GM12878 (cell line): ENCODE results near the gene FGR. TPM values are rescaled to one million over a fixed set of nuclear protein-coding genes. Genes with fewer than 3 reads are reported as not detected.

ENCODE experiments used
- ATAC-seq: fragments of 200-7000 bp; cut with Tn5 transposase; 3 replicates; pipeline ENCODE4 v1.9.1; 2020; ENCODE audit warnings: mild to moderate bottlenecking, moderate library complexity
- BruUV-seq: library from RNA; stranded (reverse); fragments of 400-500 nt; replicated peaks from 2 replicates; lab custom pipeline; 2021; lab: Mats Ljungman, UMichigan
- CTCF ChIA-PET: fragments of 300-600 bp; sonication (Branson Sonifier 250); formaldehyde crosslinking; extraction: SDS; loops from one replicate; lab custom pipeline; 2021; ENCODE audit warnings: inconsistent platforms; lab: Yijun Ruan, JAX
- POLR2A ChIA-PET: fragments of 350-600 bp; formaldehyde crosslinking; extraction: SDS; loops from one replicate; lab custom pipeline; 2021; ENCODE audit warnings: inconsistent platforms; lab: Charles Lee
- RAD21 ChIA-PET: fragments of 300-600 bp; sonication (Branson Sonifier 250); formaldehyde crosslinking; loops from one replicate; lab custom pipeline; 2023; ENCODE audit warnings: antibody characterized with exemption; ENCODE audit not compliant: unreplicated experiment; lab: Charles Lee
- SMC1A ChIA-PET: fragments of 300-600 bp; sonication (Branson Sonifier 250); formaldehyde crosslinking; loops from one replicate; lab custom pipeline; 2023; ENCODE audit not compliant: unreplicated experiment, uncharacterized antibody; lab: Charles Lee
- DNase-seq: peaks from one replicate; pipeline ENCODE4 v3.0.0-alpha.2; 2011; ENCODE audit warnings: low read depth, low spot score
- FAIRE-seq: peaks from 3 replicates; lab custom pipeline; 2011; peaks lifted over from hg19 to GRCh38; lab: Jason Lieb, UNC
- H2AFZ ChIP-seq: 2 replicates; pipeline ENCODE4 v1.6.0; 2011; ENCODE audit warnings: low read depth, low read length, control low read depth; ENCODE audit not compliant: control insufficient read depth
- H3K27ac ChIP-seq: 2 replicates; pipeline ENCODE4 v1.5.1; 2011; ENCODE audit warnings: control low read depth; ENCODE audit not compliant: control insufficient read depth, insufficient read depth
- H3K27me3 ChIP-seq, 2 experiments: replicated peaks in 1 of 2; 2 replicates each; pipeline versions ENCODE4 v1.6.0 to v1.6.1; 2011; ENCODE audit warnings: low read length in 1 of 2; ENCODE audit not compliant: control insufficient read depth in 2 of 2, insufficient read depth in 2 of 2
- H3K36me3 ChIP-seq, 2 experiments: 2 replicates each; pipeline ENCODE4 v1.5.1; 2011; ENCODE audit warnings: low read length in 1 of 2; ENCODE audit not compliant: control insufficient read depth in 2 of 2, insufficient read depth in 2 of 2
- H3K4me1 ChIP-seq: 2 replicates; pipeline ENCODE4 v1.6.1; 2011; ENCODE audit warnings: mild to moderate bottlenecking, low read length, moderate library complexity, mixed read lengths; ENCODE audit not compliant: control insufficient read depth, insufficient read depth
- H3K4me2 ChIP-seq: 2 replicates; pipeline ENCODE4 v1.6.0; 2011; ENCODE audit warnings: control low read depth; ENCODE audit not compliant: control insufficient read depth, insufficient read depth
- H3K4me3 ChIP-seq: fragments of 200-600 bp; sonication (generic); 2 replicates; pipeline ENCODE4 v1.5.1; 2016
- H3K79me2 ChIP-seq: 2 replicates; pipeline ENCODE4 v1.6.0; 2011; ENCODE audit warnings: low read length; ENCODE audit not compliant: control insufficient read depth, insufficient read depth
- H3K9ac ChIP-seq: 2 replicates; pipeline ENCODE4 v1.8.0; 2011; ENCODE audit warnings: low read length, control low read depth, mixed read lengths; ENCODE audit not compliant: control insufficient read depth, insufficient read depth
- H3K9me3 ChIP-seq: replicated peaks from 3 replicates; pipeline ENCODE4 v1.5.1; 2011; ENCODE audit warnings: mild to moderate bottlenecking, low read length; ENCODE audit not compliant: control insufficient read depth, insufficient read depth
- H4K20me1 ChIP-seq: 2 replicates; pipeline ENCODE4 v1.6.0; 2011; ENCODE audit not compliant: control insufficient read depth, insufficient read depth
- DPF2 ChIP-seq: fragments of 450-650 bp; IDR thresholded peaks from 2 replicates; pipeline ENCODE4 v1.6.1; 2017; ENCODE audit warnings: mild to moderate bottlenecking
- ETV6 ChIP-seq, 2 experiments: fragments of 450-650 bp in 1 of 2; IDR thresholded peaks in 1 of 2; conservative IDR thresholded peaks in 1 of 2; 2 replicates each; pipeline ENCODE4 v1.6.1; 2014; ENCODE audit warnings: antibody characterized with exemption in 1 of 2, borderline replicate concordance in 1 of 2, low read depth in 1 of 2, mild to moderate bottlenecking in 1 of 2, moderate library complexity in 1 of 2
- FOXK2 ChIP-seq: fragments of 450-650 bp; IDR thresholded peaks from 2 replicates; pipeline ENCODE4 v1.6.1; 2017; ENCODE audit warnings: mild to moderate bottlenecking, moderate library complexity
- HDGF ChIP-seq: fragments of 450-650 bp; IDR thresholded peaks from 2 replicates; pipeline ENCODE4 v1.6.1; 2016; ENCODE audit warnings: antibody characterized with exemption
- NFXL1 ChIP-seq: fragments of 450-650 bp; IDR thresholded peaks from 2 replicates; pipeline ENCODE4 v1.6.1; 2017; ENCODE audit warnings: antibody characterized with exemption, mild to moderate bottlenecking, borderline replicate concordance
- POLR2A ChIP-seq: IDR thresholded peaks from 2 replicates; pipeline ENCODE4 v1.6.1; 2011; ENCODE audit warnings: low read depth, mild to moderate bottlenecking, low read length
- RFX5 ChIP-seq: IDR thresholded peaks from 2 replicates; pipeline ENCODE4 v1.6.1; 2011; ENCODE audit warnings: low read depth, low read length, improper control_type of control experiment
- SIX5 ChIP-seq: IDR thresholded peaks from 2 replicates; pipeline ENCODE4 v1.6.1; 2011; ENCODE audit warnings: mild to moderate bottlenecking, low read depth, low read length, moderate library complexity; ENCODE audit not compliant: severe bottlenecking
- YBX1 ChIP-seq: fragments of 450-650 bp; IDR thresholded peaks from 2 replicates; pipeline ENCODE4 v1.6.1; 2016; ENCODE audit warnings: antibody characterized with exemption
- YY1 ChIP-seq: IDR thresholded peaks from 2 replicates; pipeline ENCODE4 v1.6.1; 2011; ENCODE audit warnings: low read depth, mild to moderate bottlenecking, low read length
- WGBS: methylation state at CpG from one replicate; pipeline ENCODE4 v1.1.6; 2016; ENCODE audit warnings: low lambda C conversion rate; ENCODE audit not compliant: insufficient replicate concordance, insufficient coverage; ENCODE audit errors: missing lambda C conversion rate; 5-methylcytosine and 5-hydroxymethylcytosine counted together
- in situ Hi-C: fragments of 300-500 bp; cut with MboI; formaldehyde crosslinking; loops from 9 replicates; pipeline ENCODE4 v1.14.3; 2018; ENCODE audit warnings: mixed read lengths
- intact Hi-C: fragments of 100-400 bp; cut with micrococcal nuclease; formaldehyde crosslinking; loops from one replicate; pipeline ENCODE4 v1.14.2; 2022; ENCODE audit not compliant: unreplicated experiment
- polyA plus RNA-seq, 11 experiments: library from polyadenylated mRNA; depleted of rRNA in 4 of 11; unstranded in 6 of 11; stranded (reverse) in 5 of 11; fragments of >200 nt; fragmentation: Nextera tagmentation in 4 of 11; fragmentation: Illumina TruSeq in 1 of 11; extraction: Ambion mirVana in 4 of 11; extraction: Trizol in 1 of 11; gene quantifications; 1 replicate in 1 of 11; 2 replicates in 10 of 11; pipeline versions ENCODE4 v1.2.1 to v1.2.3, GENCODE V29; 2011 to 2016; ENCODE audit warnings: inconsistent platforms in 2 of 11, missing spikeins in 2 of 11, low read depth in 1 of 11
- total RNA-seq, 4 experiments: library from RNA; depleted of rRNA in 3 of 4; stranded (reverse); fragments of >200 nt in 3 of 4; fragmentation: Illumina TruSeq in 1 of 4; extraction: Trizol in 1 of 4; gene quantifications; 2 replicates each; pipeline versions ENCODE4 v1.2.1 to v1.2.3, GENCODE V29; 2013 to 2021
- TF ChIP-seq, protein P1 (sequence below): fragments of 150-350 bp; IDR thresholded peaks from 2 replicates; pipeline ENCODE4 v1.6.1; 2014; ENCODE audit warnings: mild to moderate bottlenecking, low read depth, low read length
- TF ChIP-seq, protein P2 (sequence below): IDR thresholded peaks from 2 replicates; pipeline ENCODE4 v1.6.1; 2012; ENCODE audit warnings: low read depth, low read length, improper control_type of control experiment

Gene FGR
- total and polyA plus RNA-seq, 10 of the 15 experiments (the other 5 are each of a cell fraction or from before 2014, with no cell fraction given) = 10.9 to 193 (median 74.7) TPM

DNA sequence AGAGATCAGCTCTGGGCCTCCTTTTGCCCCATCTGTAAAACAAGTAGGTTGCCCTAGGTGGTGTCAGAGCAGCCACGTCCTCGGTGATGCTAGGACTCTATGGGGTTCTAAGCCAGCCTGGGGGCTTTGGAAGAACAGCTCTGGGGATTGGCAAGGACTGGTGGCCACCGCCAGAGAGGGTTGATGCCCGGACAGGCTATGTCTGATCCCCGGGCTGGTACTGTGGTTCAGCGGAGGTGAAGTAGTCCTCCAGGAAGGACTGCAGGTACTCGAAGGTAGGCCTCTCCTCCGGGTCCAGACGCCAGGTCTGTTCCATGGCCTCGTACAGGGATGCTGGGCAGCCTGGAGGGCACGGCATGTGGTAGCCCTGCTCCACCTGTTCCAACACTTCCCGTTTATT, 22.3 kb downstream of the FGR start:
- no peak for DNase-seq
- TF ChIP-seq, protein P1, sequence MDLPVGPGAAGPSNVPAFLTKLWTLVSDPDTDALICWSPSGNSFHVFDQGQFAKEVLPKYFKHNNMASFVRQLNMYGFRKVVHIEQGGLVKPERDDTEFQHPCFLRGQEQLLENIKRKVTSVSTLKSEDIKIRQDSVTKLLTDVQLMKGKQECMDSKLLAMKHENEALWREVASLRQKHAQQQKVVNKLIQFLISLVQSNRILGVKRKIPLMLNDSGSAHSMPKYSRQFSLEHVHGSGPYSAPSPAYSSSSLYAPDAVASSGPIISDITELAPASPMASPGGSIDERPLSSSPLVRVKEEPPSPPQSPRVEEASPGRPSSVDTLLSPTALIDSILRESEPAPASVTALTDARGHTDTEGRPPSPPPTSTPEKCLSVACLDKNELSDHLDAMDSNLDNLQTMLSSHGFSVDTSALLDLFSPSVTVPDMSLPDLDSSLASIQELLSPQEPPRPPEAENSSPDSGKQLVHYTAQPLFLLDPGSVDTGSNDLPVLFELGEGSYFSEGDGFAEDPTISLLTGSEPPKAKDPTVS = no peak
- TF ChIP-seq POLR2A = 0 out of 2 replicates have a peak, but pooled peaks have one; percentile 29
- no peak for ATAC-seq
- BruUV-seq = TSS peak; percentile 58
- H3K4me1 ChIP-seq = peaks cover 30% of the 10 kb centered on the region
- no peak overlapping the region for H3K4me3 ChIP-seq
- H3K36me3 ChIP-seq = peaks cover 29 to 36% of the 10 kb centered on the region in 2 experiments; a peak in 3 of 4 replicates
- no peaks in the 10 kb centered on the region for H3K9me3 ChIP-seq
- H3K27ac ChIP-seq = no peak overlapping the region
- ChIA-PET CTCF (interaction anchor here (9.4 kb wide), 1 partner anchor 14 kb away, joined by 208 read pairs; no protein-coding TSS in a partner anchor), RAD21 (interaction anchor here (8.6 kb wide), 1 partner anchor 13 kb away, joined by 183 read pairs; no protein-coding TSS in a partner anchor), SMC1A (interaction anchor here (0.9 to 7.5 kb wide), 2 partner anchors 9 to 17 kb away, joined by 3 to 114 read pairs; no protein-coding TSS in a partner anchor), POLR2A (interaction anchor here (5.9 kb wide), 1 partner anchor 45 kb away, joined by 49 read pairs; no protein-coding TSS in a partner anchor)
- WGBS = 92% methylated on average over 12 of the region's 12 CpGs
- H3K9ac ChIP-seq = no peak overlapping the region
- no peaks in the 10 kb centered on the region for H4K20me1 ChIP-seq
- no peak overlapping the region for H3K4me2 ChIP-seq
- no peak overlapping the region for H2AFZ ChIP-seq
- H3K79me2 ChIP-seq = no peaks in the 10 kb centered on the region; the same call in 1 of the 2 replicates
- no peaks in the 10 kb centered on the region for H3K27me3 ChIP-seq
- intact Hi-C loops (no loop called here), in situ Hi-C loops (no loop called here)
- no peak for FAIRE-seq

DNA sequence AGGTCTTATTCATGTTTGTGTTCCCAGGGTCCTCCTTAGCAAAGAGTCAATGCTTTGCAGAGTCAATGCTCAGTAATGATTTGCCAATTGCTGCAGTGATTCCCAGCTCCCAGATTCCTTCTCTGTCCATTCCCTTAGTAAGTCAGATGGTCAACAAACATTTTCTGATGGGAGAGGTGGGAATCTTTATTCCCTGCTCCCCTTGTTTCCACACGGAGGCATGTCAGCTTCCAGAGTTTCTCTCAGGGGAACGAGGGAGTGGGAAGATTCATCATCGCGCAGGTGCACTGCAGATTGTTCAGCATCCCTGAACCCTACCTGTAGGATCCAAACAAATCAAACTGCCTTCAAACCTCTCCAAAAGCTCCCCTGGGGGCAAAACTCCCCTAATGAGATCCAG, 23.5 kb downstream of the FGR start:
- Histone ChIP-seq H4K20me1 (no peaks in the 10 kb centered on the region), H3K36me3 (peaks cover 21 to 27% of the 10 kb centered on the region in 2 experiments; a peak in 3 of 4 replicates), H3K4me3 (no peak overlapping the region), H3K4me2 (no peak overlapping the region), H3K9me3 (no peaks in the 10 kb centered on the region), H3K27me3 (no peaks in the 10 kb centered on the region), H2AFZ (no peak overlapping the region), H3K79me2 (no peaks in the 10 kb centered on the region), H3K9ac (no peak overlapping the region), H3K27ac (no peak overlapping the region), H3K4me1 (peaks cover 41% of the 10 kb centered on the region)
- ChIA-PET CTCF (interaction anchor here (0.7 to 9.4 kb wide), 7 partner anchors 15 to 311 kb away, joined by 3 to 327 read pairs (median 13); partner anchors contain the start of gene IFI6), RAD21 (interaction anchor here (1.3 to 8.8 kb wide), 4 partner anchors 14 to 53 kb away, joined by 3 to 268 read pairs (median 94); no protein-coding TSS in a partner anchor), POLR2A (interaction anchor here (0.9 to 6.2 kb wide), 7 partner anchors 9 to 178 kb away, joined by 3 to 67 read pairs (median 37); no protein-coding TSS in a partner anchor), SMC1A (interaction anchor here (0.8 to 9.2 kb wide), 7 partner anchors 10 to 61 kb away, joined by 3 to 248 read pairs (median 38); partner anchors contain the start of gene IFI6)
- DNase-seq = no peak
- BruUV-seq = no TSS peak
- 74% methylated on average over 2 of the region's 4 CpGs for WGBS
- intact Hi-C loops = loop anchor here (2.0 kb wide), 1 partner anchor 13 kb away; no protein-coding TSS in a partner anchor
- no peak for FAIRE-seq
- no peak for ATAC-seq
- in situ Hi-C loops = no loop called here
- TF ChIP-seq RFX5 (no peak), DPF2 (no peak), SIX5 (no peak), HDGF (no peak), YBX1 (no peak), NFXL1 (no peak), YY1 (no peak), ETV6 (conservative IDR thresholded peaks at IDR 0.05 in 1 of 2, IDR thresholded peaks at IDR 0.05 in 1 of 2; ENCODE audit: borderline replicate concordance in 1 of 2, low read depth in 1 of 2) (no peak), FOXK2 (no peak)
- TF ChIP-seq, protein P1 = no peak
- TF ChIP-seq, protein P2, sequence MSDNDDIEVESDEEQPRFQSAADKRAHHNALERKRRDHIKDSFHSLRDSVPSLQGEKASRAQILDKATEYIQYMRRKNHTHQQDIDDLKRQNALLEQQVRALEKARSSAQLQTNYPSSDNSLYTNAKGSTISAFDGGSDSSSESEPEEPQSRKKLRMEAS = no peak
